ENCODE results near the gene CATSPERD. TPM values are rescaled to one million over a fixed set of nuclear protein-coding genes. Genes with fewer than 3 reads are reported as not detected.
"Not testable (repeated sequence)": the region's sequence is repeated elsewhere in the genome, so short reads cannot be mapped to it uniquely, and the experiment has no call there.

CATSPERD gene
- total RNA-seq, 1 donor from 2014 or later = not detected

DNA sequence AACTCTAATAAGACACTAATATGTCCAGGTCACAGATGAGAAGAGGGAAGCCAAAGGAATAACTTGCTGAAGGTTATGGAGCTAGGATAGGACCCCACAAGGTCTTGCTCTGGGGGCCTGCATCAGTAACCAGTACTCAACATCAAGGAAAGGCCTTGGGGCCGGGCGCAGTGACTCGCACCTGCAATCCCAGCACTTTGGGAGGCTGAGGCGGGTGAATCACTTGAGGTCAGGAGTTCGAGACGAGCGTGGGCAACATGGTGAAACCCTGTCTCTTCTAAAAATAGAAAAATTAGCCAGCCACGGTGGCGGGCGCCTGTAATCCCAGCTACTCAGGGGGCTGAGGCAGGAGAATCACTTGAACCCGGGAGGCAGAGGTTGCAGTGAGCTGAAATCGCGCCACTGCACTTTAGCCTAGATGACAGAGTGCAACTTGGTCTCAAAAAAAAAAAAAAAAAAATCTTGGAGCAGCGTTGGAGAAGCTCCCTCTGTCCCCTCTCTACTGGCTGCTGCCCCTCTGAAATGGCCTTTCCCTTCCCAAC, 2.3 kb upstream of the CATSPERD start:
- no peak for ATAC-seq
- no peak for DNase-seq
- intact Hi-C loops (cut with micrococcal nuclease) = no loop called here

DNA sequence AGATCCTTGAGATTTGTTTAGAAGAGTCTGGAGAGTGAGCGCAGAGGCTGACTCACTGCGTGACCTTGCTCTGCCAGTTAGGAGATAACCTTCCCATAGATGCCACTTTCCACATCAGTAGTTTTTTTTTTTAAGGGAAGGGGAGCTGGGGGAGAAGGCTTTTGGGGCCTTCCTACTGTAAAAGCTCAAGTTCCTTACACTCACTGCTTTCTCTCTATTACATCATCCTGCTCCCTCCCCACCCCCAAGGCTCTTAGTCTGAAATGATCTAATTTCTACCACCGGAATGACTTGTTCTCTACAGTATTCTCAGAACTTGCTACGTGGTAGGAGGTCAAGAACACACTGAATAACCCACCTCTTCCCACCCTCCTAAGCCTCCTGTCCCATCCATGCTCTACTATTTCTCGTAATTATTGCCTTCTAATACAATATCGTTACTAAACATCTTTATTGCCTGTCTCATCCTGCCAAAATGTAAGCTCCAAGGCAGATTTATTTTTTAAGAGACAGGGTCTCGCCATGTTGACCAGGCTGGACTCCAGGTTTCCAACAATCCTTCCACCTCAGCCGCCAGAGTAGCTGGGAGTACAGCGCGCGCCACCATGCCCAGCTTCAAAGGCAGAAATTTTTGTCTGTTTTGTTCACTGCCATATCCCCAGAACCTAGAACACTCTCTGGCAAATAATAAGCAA, 1.7 kb upstream of the CATSPERD start:
- ATAC-seq (no peak), DNase-seq (no peak)
- intact Hi-C loops (cut with micrococcal nuclease) = no loop called here

DNA sequence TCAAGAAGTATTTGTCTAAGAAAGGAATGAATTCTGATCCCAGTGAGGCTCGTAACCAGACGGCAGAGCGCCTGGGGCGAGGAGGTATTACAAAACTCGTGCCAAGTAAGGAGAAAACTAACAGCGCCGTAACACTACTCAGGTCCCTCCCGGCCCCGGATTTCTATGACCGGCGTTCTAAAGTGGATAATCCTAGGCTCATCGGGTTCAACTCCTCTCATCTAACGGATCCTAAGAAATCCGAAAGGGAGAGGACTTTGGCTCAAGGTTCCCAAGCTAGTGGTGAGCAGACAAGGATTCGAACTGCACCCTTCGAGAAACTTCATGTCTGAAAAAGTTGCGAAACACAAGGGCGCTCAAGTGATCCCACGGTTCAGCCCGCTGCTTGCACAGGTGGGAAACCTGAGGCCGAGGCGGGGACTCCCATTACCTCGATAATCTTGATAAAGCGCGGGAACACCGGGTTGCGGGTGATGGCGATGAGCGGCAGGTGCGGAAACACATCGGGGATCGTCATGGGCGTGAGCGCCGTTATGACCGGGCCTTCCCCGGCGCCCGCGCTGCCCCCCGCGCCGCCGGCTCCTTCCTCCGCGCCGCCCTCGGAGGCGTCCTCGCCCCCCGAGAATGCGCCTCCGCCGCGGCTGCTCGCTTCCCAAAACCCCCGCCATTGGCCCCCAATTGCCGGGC, 1.0 kb upstream of the CATSPERD start:
- no peak for DNase-seq
- intact Hi-C loops (cut with micrococcal nuclease) = no loop called here
- no peak for ATAC-seq

DNA sequence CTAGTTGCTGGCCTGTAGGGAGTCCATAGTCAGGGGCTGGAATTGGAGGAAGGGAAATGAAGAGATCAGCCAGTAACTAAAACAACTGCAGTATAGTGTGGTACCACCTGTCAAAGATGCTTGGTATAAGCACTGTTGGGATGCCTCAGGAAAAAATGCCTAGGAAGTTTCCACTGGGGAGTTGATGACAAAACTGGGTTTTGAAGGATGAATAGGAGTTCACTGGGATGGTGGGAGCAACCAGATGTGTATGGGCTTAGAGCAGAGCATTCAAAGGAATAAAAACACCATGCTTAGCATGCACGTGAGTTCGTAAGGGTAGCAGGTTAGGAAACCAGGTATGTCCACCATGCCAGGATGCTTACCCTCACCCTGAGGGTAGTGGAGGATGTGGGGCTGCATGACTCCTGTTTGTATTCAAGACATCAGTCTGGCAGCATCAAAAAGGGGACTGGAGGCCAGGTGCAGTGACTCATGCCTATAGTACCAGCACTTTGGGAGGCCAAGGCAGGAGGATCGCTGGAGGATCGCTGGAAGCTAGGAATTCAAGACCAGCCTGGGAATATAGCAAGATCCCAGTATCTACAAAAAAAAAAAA, 7.1 kb downstream of the CATSPERD start:
- DNase-seq (no peak), ATAC-seq (no peak)
- intact Hi-C loops (cut with micrococcal nuclease) = no loop called here

DNA sequence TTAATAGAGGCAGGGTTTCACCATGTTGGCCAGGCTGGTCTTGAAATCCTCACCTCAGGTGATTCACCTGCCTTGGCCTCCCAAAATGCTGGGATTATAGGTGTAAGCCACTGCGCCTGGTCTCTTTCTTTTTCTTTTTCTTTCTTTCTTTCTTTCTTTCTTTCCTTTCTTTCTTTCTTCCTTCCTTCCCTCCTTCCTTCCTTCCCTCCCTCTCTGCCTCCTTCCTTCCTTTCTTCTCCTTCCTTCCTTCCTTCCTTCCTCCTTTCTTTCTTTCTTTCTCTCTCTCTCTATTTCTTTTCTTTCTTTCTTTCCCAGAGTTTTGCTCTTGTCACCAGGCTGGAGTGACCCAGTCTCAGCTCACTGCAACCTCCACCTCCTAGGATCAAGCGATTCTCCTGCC, 12.7 kb downstream of the CATSPERD start:
- DNase-seq; ATAC-seq; intact Hi-C loops (cut with micrococcal nuclease): not testable (repeated sequence)

DNA sequence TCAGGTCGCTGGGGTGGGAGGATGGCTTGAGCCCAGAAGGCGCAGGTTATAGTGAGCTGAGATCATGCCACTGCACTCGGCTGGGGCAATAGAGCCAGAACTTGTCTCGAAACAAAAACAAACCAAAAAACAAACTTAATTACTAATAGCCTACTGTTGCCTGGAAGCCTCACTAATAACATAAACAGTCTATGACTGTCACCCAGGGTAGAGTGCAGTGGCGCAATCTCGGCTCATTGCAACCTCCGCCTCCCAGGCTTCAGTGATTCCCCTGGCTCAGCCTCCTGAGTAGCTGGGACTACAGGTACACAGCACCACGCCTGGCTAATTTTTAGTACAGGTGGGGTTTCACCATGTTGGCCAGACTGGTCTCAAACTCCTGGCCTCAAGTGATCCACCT, 18.0 kb downstream of the CATSPERD start:
- no peak for ATAC-seq
- no peak for DNase-seq
- intact Hi-C loops (cut with micrococcal nuclease) = no loop called here

DNA sequence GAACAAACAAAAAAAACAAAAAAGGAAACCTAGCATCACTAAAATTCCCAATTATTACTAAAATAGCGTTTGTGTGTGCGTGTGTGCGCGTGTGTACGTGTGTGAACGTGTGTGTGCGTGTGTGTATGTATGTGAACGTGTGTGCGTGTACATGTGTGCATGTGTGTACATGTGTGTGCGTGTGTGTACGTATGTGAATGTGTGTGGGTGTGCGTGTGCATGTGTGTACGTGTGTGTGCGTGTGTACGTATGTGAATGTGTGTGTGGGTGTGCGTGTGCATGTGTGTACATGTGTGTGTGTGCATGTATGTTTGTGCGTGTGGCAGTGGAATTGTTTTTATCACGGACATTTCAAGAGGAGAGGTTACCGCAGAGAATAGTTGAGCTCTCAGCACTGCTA, 21.6 kb downstream of the CATSPERD start:
- DNase-seq = no peak
- intact Hi-C loops (cut with micrococcal nuclease) = no loop called here
- no peak for ATAC-seq

DNA sequence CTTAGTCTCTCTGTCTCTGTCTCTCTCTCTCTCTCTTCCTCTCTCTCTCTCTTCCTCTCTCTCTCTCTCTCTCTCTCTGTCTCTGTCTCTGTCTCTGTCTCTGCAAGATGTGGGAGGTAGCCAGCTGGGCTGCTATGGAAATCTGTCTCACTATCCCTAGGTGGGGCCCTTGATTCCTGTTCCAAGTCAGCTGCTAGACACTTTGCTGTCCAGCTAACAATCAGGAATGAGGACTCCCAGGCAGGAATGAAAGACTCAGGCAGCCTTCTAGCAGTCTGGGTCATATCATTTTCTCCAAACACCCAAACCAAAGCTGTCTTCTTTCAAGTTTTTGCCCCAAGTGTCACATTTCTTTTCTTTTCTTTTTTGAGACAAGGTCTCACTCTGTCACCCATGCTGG, 23.2 kb downstream of the CATSPERD start:
- DNase-seq (no peak), ATAC-seq (no peak)
- intact Hi-C loops (cut with micrococcal nuclease) = no loop called here

DNA sequence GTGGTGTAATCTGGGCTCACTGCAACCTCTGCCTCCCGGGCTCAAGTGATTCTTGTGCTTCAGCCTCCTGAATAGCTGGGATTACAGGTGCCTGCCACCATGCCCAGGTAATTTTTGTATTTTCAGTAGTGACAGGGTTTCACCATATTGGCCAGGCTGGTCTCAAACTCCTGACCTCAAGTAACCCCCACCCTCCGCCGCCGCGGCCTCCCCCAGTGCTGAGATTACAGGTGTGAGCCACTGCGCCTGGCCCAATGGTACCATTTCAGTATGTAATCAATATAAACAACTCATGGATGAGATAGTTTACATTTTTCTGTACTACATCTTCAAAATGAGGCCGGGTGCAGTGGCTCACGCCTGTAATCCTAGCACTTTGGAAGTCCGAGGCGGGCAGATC, 24.6 kb downstream of the CATSPERD start:
- ATAC-seq; intact Hi-C loops (cut with micrococcal nuclease); DNase-seq: not testable (repeated sequence)

DNA sequence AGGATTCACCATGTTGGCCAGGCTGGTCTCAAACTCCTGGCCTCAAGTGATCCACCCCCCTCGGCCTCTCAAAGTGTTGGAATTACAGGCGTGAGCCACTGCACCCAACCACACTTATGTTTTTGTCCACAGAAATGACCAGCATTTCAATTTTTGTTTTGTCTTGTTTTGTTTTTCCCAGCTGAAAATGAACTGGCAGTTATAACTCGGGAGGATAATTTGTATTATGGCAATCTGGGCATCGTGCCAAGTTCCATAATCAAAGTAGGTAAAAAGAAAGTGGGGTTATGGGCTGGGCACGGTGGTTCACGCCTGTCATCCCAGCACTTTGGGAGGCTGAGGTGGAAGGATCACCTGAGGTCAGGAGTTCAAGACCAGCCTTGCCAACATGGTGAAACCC, 28.5 kb downstream of the CATSPERD start:
- ATAC-seq; DNase-seq; intact Hi-C loops (cut with micrococcal nuclease): not testable (repeated sequence)

DNA sequence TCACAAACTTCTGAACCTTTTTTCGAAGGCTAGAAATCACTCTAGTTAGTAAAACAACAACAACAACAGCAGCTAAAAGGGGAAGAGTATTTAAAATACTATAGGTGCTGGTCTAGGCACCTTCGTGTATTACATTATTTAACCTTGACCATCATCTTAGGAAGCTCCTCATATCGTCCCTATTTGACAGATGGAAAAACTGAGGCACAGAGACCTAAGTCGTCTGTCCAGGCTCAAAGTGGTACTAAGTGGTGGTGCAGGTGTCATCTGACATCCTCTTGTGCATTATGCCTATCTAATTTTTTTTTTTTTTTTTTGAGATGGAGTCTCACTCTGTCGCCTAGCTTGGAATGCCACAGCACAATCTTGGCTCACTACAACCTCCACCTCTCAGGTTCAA, 29.1 kb downstream of the CATSPERD start:
- no peak for DNase-seq
- no peak for ATAC-seq

DNA sequence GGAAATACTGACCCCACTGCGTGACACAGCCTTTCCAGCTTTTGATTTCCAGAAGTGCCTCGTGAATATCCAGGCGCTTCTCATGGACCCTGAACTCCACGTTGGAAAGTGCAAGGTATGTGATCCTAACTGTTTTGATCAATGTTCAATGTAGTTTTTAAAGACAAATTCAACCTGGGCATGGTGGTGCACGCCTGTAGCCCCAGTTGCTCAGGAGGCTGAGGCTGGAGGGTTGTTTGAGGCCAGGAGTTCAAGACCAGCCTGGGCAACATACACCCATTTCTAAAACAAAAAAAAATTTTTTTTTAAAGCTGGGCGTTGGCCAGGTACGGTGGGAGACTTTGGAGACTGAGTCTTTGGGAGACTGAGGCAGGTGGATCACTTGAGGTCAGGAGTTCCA, 31.3 kb downstream of the CATSPERD start:
- DNase-seq = no peak
- ATAC-seq = no peak
- intact Hi-C loops (cut with micrococcal nuclease) = no loop called here

More for the DNA sequence above, 29.1 kb downstream of the CATSPERD start:
- intact Hi-C loops (cut with micrococcal nuclease) = no loop called here

DNA sequence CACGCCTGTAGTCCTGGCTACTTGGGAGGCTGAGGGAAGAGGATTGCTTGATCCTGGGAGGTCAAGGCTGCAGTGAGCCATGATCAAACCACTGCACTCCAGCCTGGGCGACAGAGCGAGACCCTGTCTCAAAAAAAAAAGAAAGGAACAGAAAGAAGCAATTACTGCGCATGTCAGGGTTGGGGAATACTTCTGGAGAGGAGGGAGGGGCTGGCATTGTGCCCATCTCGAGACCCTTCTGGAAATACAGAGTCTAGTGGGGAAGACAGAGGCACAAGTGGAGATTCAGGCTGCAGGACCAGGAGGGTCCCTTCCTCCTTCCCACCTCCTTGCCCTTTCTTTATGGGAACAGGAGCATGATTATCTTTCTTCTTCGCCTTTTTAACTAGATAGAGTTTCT, 33.3 kb downstream of the CATSPERD start:
- ATAC-seq = no peak
- intact Hi-C loops (cut with micrococcal nuclease) = no loop called here
- DNase-seq = no peak

DNA sequence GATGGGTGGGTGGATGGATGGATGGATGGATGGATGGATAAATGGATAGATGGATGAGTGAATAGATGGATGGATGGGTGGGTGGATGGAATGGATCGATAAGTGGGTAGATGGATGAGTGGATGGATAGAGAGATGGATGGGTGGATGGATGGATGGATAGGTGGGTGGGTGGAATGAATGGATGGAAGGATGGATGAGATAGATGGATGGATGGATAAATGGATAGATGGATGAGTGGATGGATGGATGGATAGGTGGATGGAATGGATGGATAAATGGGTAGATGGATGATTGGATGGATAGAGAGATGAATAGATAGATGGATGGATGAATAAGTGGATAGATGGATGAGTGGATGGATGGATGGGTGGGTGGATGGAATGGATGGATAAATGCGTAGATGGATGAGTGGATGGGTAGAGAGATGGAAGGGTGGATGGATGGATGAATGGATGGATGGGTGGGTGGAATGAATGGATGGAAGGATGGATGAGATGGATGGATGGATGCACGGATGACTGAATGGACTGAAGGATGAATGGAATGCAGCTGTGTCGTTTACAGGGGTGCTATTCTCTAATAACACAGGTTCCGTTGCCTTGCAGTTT, 42.3 kb downstream of the CATSPERD start:
- no peak for DNase-seq
- no peak for ATAC-seq
- intact Hi-C loops (cut with micrococcal nuclease) = no loop called here

DNA sequence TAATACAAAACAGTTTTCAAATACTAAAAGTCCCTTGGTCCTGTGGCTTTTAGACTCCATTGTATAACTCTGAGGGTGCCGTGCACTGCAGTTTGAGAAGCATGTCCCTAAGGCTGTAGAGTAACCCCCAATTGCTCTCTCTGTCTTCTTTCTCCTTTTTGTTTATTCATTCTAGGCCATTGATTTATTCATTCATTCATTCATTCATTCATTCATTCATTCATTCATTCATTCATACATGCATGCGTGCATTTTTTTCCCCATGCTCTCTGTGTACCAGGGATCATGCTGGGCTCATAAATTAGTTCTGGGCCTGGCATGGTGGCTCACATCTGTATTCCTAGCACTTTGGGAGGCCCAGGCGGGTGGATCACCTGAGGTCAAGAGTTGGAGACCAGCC, 44.8 kb downstream of the CATSPERD start:
- intact Hi-C loops (cut with micrococcal nuclease) = no loop called here
- DNase-seq = no peak
- ATAC-seq = no peak

DNA sequence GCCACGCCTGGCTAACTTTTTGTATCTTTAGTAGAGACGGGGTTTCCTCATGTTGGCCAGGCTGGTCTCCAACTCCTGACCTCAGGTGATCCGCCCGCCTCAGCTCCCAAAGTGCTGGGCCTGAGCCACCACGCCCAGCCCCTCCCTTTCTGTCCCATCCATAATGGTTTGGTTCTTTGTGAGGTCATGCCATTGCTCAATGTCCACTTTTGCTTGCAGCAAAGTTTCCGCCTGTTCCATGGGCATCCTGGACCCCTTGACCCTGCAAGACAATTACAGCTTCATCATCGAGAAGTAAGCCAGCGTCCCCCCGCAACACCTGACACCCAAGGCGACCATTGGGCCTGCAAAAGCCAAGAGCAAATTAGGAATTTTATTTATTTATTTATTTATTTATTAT, 47.5 kb downstream of the CATSPERD start:
- DNase-seq = no peak
- intact Hi-C loops (cut with micrococcal nuclease) = no loop called here
- ATAC-seq = no peak

DNA sequence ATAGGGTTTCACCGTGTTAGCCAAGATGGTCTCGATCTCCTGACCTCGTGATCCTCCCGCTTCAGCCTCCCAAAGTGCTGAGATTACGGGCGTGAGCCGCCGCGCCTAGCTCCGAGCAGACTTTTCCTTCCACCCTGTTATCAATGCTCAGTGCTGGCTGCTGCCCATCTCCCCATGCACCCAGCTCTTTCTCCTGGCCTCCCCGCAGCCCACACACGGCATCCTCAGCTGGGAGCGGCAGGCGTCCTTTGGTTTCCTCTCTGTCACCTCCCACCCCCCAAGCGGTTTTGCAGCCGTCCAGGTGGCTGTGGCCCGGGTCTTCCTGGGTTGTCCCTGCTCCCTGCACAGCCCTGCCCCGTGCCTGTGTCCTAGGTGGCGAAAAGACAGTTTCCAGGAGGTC, 52.0 kb downstream of the CATSPERD start:
- DNase-seq (no peak), ATAC-seq (no peak)
- intact Hi-C loops (cut with micrococcal nuclease) = no loop called here

DNA sequence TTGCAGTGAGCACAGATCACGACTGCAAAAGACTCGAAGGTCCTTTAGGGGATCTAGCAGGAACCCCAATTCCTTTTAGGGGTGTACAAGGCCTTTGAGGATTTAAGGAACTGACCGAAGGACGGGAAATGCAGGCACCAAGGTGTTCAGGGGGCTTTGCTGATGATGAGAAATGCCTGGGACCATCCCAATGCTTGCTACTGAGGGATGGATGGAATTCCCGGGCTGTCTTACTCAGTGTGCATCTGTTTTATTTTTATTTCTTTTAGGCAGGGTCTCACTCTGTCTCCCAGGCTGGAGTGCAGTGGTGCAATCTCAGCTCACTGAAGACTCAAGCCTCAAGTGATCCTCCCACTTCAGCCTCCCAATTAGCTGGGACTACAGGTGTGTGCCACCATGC, 52.8 kb downstream of the CATSPERD start:
- ATAC-seq (no peak), DNase-seq (no peak)
- intact Hi-C loops (cut with micrococcal nuclease) = no loop called here

DNA sequence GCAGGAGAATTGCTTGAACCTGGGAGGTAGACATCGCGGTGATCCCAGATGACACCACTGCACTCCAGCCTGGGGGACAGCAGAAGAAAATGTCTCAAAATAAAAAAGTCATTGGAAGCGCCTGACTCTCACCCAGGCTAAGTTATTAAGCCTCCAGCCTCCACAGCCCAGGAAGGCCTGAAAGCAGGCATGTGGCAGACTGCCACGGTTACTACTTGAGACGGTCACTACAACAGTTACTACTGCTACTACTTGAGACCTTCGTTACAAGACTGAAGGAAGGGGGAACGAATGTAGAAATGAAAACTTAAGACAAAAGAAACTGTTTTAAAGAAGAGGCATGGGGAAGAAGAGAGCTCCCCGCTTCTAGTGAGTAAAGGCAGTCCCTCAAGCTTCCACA, 54.5 kb downstream of the CATSPERD start:
- DNase-seq = no peak
- intact Hi-C loops (cut with micrococcal nuclease) = no loop called here
- no peak for ATAC-seq

DNA sequence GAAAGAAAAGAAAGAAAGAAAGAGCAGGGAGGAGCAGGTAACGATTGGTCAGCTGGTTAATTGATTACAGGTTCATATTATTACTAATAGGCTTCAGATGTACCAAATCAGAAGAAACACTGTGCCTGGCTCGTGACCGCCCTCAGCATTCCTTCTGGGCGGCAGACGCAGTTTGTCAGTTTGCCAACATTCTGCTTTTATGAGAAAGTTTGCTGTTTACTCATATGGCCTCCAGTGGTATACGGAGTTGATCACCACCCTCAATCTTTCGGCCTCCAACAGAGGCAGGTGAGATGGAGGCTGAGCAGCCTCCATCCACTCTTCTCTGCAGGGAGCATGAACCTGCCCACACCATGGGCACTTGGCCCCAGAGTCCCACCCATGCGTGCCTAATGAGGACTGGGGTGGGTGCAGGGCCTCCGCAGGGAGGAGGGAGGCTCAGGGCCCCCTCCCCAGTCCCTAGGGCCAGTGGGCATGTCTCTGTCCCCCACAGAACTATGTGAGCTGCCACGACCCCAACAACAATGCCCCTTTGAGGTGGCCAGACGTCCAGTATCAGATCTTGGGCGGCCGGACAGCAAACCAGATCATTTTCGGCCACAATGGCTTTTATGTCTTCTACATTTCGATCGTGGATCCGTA, 55.4 kb downstream of the CATSPERD start:
- intact Hi-C loops (cut with micrococcal nuclease) = no loop called here
- ATAC-seq (no peak), DNase-seq (no peak)

Data from left ventricle myocardium superior (tissue), 1 donor.